Measurements from ENCODE around the gene CDKAL1. TPM values are rescaled to one million over a fixed set of nuclear protein-coding genes. Genes with fewer than 3 reads are reported as not detected.

Gene CDKAL1
- total RNA-seq, 1 experiment from 2014 or later: 20.6 TPM

GRCh38 chr6:20606831-20607230, 72.6 kb downstream of the CDKAL1 start:
- peaks cover 15% of the 10 kb centered on the region; the same call in 1 of the 2 replicates for H3K4me1 Mint-ChIP-seq
- no peaks in the 10 kb centered on the region for H3K27me3 Mint-ChIP-seq (ENCODE audit: low read depth)
- TF ChIP-seq, protein P1, sequence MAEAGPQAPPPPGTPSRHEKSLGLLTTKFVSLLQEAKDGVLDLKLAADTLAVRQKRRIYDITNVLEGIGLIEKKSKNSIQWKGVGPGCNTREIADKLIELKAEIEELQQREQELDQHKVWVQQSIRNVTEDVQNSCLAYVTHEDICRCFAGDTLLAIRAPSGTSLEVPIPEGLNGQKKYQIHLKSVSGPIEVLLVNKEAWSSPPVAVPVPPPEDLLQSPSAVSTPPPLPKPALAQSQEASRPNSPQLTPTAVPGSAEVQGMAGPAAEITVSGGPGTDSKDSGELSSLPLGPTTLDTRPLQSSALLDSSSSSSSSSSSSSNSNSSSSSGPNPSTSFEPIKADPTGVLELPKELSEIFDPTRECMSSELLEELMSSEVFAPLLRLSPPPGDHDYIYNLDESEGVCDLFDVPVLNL (CRISPR knock-in tag; IDR thresholded peaks at IDR 0.05; ENCODE audit: borderline replicate concordance, low read depth): no peak
- TF ChIP-seq RORB (CRISPR knock-in tag; IDR thresholded peaks at IDR 0.05): peak; percentile 65; the same call in 1 of the 2 replicates
- H3K36me3 Mint-ChIP-seq: peaks cover 15% of the 10 kb centered on the region
- no peak overlapping the region for H3K4me3 Mint-ChIP-seq
- DNase-seq (ENCODE audit: low spot score): no peak
- ChIA-PET CTCF (no interaction called here), POLR2A (no interaction called here)
- peaks cover 12% of the 10 kb centered on the region for H3K9me3 Mint-ChIP-seq
- H3K27ac Mint-ChIP-seq: 0 out of 2 replicates have a peak overlapping the region, but pooled peaks have one; percentile 16
- no peak for ATAC-seq

GRCh38 chr6:20608356-20608755, 74.1 kb downstream of the CDKAL1 start:
- ATAC-seq: no peak
- ChIA-PET CTCF (no interaction called here), POLR2A (no interaction called here)
- Mint-ChIP-seq H3K27ac (no peak overlapping the region), H3K4me3 (no peak overlapping the region), H3K27me3 (ENCODE audit: low read depth) (no peaks in the 10 kb centered on the region), H3K36me3 (peaks cover 13% of the 10 kb centered on the region), H3K9me3 (peaks cover 12% of the 10 kb centered on the region), H3K4me1 (peaks cover 23% of the 10 kb centered on the region; the same call in 1 of the 2 replicates)
- TF ChIP-seq ZSCAN18 (CRISPR knock-in tag; IDR thresholded peaks at IDR 0.05): no peak
- TF ChIP-seq GABPB1 (CRISPR knock-in tag; IDR thresholded peaks at IDR 0.05): no peak
- no peak for TF ChIP-seq TCF7 (CRISPR knock-in tag; IDR thresholded peaks at IDR 0.05; ENCODE audit: low read depth)
- TF ChIP-seq FOXK1 (CRISPR knock-in tag; IDR thresholded peaks at IDR 0.05): no peak
- TF ChIP-seq CDX4 (CRISPR knock-in tag; IDR thresholded peaks at IDR 0.05; ENCODE audit: borderline replicate concordance): no peak
- TF ChIP-seq FOXP4 (CRISPR knock-in tag; IDR thresholded peaks at IDR 0.05): no peak
- no peak for TF ChIP-seq NFE2L1 (CRISPR knock-in tag; IDR thresholded peaks at IDR 0.05)
- no peak for TF ChIP-seq CBFB (CRISPR knock-in tag; IDR thresholded peaks at IDR 0.05; ENCODE audit: low read depth)
- TF ChIP-seq OVOL2 (CRISPR knock-in tag; IDR thresholded peaks at IDR 0.05; ENCODE audit: borderline replicate concordance): no peak
- no peak for TF ChIP-seq ZNF138 (CRISPR knock-in tag; conservative IDR thresholded peaks at IDR 0.05)
- no peak for TF ChIP-seq SMAD4 (CRISPR knock-in tag; IDR thresholded peaks at IDR 0.05)
- no peak for TF ChIP-seq CTCF (IDR thresholded peaks at IDR 0.05)
- no peak for TF ChIP-seq ATF1 (CRISPR knock-in tag; IDR thresholded peaks at IDR 0.05)
- no peak for TF ChIP-seq ETV6 (CRISPR knock-in tag; IDR thresholded peaks at IDR 0.05)
- DNase-seq (ENCODE audit: low spot score): no peak

DNA sequence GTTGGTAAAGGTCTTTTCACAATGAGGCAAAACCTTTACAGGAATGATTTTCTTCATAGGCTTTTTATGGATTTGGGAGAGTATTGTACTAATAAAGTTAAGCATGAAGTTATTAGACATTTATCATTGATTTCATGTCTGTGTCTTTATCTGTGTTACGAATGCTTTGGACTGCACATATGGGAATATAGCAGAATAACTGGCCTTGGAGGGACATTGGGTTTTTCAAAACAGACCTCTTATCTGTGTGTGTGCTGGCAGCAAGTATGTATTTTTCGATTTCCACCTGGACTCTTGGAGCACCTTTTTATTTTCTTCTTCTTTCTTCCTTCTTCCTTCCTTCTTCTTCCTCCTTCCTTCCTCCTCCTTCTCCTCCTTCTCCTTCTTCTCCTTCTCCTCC, 74.6 kb downstream of the CDKAL1 start:
- peaks cover 12% of the 10 kb centered on the region for H3K9me3 Mint-ChIP-seq
- H3K4me1 Mint-ChIP-seq: peaks cover 23% of the 10 kb centered on the region; the same call in 1 of the 2 replicates
- no peaks in the 10 kb centered on the region for H3K27me3 Mint-ChIP-seq (ENCODE audit: low read depth)
- DNase-seq (ENCODE audit: low spot score): no peak
- no peak overlapping the region for H3K4me3 Mint-ChIP-seq
- ChIA-PET CTCF (no interaction called here), POLR2A (no interaction called here)
- H3K27ac Mint-ChIP-seq: no peak overlapping the region
- peaks cover 12% of the 10 kb centered on the region for H3K36me3 Mint-ChIP-seq
- ATAC-seq: no peak
- TF ChIP-seq ZNF219 (CRISPR knock-in tag; IDR thresholded peaks at IDR 0.05; ENCODE audit: borderline replicate concordance) (no peak), MLX (CRISPR knock-in tag; IDR thresholded peaks at IDR 0.05) (no peak), E2F1 (CRISPR knock-in tag; IDR thresholded peaks at IDR 0.05) (no peak)
- TF ChIP-seq, protein P2, sequence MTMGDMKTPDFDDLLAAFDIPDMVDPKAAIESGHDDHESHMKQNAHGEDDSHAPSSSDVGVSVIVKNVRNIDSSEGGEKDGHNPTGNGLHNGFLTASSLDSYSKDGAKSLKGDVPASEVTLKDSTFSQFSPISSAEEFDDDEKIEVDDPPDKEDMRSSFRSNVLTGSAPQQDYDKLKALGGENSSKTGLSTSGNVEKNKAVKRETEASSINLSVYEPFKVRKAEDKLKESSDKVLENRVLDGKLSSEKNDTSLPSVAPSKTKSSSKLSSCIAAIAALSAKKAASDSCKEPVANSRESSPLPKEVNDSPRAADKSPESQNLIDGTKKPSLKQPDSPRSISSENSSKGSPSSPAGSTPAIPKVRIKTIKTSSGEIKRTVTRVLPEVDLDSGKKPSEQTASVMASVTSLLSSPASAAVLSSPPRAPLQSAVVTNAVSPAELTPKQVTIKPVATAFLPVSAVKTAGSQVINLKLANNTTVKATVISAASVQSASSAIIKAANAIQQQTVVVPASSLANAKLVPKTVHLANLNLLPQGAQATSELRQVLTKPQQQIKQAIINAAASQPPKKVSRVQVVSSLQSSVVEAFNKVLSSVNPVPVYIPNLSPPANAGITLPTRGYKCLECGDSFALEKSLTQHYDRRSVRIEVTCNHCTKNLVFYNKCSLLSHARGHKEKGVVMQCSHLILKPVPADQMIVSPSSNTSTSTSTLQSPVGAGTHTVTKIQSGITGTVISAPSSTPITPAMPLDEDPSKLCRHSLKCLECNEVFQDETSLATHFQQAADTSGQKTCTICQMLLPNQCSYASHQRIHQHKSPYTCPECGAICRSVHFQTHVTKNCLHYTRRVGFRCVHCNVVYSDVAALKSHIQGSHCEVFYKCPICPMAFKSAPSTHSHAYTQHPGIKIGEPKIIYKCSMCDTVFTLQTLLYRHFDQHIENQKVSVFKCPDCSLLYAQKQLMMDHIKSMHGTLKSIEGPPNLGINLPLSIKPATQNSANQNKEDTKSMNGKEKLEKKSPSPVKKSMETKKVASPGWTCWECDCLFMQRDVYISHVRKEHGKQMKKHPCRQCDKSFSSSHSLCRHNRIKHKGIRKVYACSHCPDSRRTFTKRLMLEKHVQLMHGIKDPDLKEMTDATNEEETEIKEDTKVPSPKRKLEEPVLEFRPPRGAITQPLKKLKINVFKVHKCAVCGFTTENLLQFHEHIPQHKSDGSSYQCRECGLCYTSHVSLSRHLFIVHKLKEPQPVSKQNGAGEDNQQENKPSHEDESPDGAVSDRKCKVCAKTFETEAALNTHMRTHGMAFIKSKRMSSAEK (CRISPR knock-in tag; IDR thresholded peaks at IDR 0.05; ENCODE audit: borderline replicate concordance): no peak
